ENCODE measurements around the gene FAM110C.
A peak's percentile ranks its signal among the peaks of the same experiment; 100 is the strongest.

DNA sequence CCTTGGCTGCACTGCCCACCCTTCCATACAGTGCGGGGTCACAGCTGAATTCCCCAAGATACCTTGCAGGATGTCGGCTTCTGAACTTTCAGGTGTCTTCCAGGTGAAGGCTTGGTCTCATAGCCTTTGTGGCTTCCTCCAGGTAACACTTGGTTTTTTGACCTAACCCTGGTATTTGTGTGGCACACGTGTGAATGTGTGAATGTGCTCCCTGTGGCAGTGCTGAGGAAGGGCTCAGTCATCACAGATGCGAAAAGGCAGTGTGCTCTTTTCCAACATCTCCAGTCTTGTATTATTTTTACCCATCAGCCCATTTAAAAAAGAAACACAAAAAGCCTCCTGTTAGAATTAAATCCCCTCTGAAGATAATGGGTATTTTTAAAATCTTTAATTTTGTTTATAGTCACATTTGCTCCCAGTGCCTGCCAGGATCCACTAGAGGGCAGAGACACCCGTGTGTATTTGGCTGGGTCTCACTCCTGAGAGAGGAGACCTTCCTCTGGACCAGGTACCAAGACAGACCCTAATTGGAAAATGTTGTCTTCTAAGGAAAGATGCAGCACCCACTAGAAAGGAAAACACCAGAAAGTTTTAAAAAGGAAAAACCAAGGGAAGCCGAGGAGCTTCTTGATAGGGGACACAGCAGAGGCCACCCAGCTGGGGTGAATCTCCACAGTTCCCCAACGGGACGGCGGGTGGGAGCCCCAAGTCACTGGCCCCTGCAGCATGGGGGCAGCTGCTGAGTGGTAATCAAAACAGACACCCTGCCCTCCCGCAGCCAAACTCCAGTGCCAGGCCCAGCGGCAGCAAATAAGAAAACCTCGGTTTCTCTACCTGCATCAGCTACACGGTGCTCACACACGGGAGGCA is 27.7 kb downstream of the FAM110C start:
- TF ChIP-seq, protein P1, sequence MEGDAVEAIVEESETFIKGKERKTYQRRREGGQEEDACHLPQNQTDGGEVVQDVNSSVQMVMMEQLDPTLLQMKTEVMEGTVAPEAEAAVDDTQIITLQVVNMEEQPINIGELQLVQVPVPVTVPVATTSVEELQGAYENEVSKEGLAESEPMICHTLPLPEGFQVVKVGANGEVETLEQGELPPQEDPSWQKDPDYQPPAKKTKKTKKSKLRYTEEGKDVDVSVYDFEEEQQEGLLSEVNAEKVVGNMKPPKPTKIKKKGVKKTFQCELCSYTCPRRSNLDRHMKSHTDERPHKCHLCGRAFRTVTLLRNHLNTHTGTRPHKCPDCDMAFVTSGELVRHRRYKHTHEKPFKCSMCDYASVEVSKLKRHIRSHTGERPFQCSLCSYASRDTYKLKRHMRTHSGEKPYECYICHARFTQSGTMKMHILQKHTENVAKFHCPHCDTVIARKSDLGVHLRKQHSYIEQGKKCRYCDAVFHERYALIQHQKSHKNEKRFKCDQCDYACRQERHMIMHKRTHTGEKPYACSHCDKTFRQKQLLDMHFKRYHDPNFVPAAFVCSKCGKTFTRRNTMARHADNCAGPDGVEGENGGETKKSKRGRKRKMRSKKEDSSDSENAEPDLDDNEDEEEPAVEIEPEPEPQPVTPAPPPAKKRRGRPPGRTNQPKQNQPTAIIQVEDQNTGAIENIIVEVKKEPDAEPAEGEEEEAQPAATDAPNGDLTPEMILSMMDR (IDR thresholded peaks at IDR 0.05): peak; percentile 32 to 57 (median 46)
- no peak for TF ChIP-seq POLR2A (IDR thresholded peaks at IDR 0.05)

Data from uterus (tissue), 2 donors.